GM21360 (cell line): ENCODE results near the gene ABLIM3.

Experiments used
- ATAC-seq: cut with Tn5 transposase; IDR thresholded peaks from one replicate; pipeline ENCODE4 v1.9.1; 2021; ENCODE audit warnings: mild to moderate bottlenecking, moderate library complexity; ENCODE audit not compliant: unreplicated experiment

The ABLIM3 gene

DNA sequence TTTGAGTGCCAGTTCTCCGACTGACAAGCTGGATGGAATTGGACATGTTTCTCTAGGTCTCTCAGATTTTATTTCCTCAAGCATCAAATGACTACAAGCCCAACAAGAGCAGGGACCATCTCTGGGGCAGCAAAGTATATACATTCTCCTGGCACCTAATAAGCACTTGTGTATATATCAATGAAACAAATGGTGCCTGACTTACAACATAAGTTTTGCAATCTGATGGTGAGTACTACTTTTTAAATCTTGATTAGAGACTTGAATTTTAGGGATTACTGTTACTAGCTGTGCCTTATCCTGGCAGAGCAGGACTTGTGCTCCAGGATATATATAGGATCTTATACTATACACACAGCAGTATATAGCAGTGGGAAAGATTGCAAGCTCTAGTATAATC is 8.8 kb upstream of the ABLIM3 start:
- no peak for ATAC-seq

DNA sequence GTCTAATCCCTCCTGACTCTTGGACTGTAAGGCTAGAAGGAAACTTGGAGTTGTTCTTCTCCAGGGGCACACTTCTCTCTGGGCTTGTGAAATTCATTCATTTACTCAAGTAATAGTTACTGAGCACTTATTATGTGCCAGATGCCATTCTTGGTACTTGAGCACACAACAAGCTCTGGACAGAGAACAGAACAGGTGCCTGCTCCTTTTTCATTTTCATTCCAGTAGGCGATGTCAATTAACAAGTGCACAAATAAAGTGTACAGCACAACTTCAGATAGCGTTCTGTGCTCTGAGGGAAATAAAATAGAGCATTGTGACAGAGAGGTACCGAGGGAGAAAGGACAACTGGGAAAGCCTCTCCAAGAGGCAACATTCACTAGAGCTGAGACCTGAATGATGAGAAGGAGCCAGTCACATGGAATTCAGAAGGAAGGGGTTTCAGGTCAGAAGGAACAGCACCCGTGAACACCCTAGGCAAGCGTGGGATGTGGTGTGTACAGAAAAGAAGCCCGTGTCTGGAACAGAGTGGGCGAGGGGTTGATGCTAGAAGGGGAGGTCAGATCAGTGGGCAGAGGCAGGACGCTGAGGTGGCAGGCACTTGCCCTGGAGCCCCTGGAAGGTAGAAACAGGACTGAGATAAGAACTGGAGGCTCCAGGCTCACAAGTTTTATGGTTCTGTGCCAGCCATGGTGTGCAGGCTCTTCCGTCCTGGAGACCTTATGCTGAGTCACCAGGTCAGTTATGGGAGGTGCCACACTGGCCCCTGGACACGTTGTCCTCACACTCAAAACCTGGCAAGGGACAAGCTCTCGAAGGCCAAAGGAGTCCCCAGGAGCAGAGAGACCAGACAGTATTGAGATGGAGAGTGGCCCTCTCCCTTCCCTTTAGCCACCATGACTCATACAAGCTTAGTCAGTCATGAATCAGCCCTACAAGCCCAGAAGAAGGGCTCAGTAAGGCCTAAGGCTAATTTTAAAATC is 7.2 kb upstream of the ABLIM3 start:
- ATAC-seq: no peak

DNA sequence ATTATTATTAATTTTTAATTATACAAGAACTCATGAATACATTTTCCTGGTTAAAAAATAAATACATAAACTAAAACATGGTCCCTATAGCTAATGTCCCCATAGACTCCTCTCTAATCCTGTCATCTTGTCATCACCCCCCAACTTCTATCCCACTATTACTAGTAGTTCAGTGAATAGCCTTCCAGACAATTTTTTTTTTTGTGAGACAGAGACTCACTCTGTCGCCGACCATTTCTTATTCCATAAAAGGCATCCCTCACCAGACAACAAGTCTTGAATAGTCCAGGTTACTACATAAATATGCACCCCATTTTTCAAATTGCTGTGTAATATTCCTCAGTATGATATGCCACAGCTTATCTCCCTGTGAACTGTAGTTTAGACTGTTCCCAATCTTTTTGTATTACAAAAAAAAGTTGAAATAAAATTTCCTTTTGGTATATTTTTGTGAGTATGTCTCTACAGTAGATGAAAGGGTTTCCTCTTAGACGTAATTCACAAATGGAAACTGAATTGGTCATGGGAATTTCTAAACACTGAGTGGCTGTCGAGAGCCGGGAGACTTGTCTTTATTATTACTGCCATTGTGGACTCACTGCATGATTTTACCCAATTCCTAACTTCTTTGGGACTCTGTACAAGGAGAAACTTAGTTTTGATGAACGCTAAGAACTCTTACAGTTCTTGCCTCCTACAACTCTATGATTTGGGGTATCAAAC is 6.4 kb upstream of the ABLIM3 start:
- ATAC-seq: no peak

DNA sequence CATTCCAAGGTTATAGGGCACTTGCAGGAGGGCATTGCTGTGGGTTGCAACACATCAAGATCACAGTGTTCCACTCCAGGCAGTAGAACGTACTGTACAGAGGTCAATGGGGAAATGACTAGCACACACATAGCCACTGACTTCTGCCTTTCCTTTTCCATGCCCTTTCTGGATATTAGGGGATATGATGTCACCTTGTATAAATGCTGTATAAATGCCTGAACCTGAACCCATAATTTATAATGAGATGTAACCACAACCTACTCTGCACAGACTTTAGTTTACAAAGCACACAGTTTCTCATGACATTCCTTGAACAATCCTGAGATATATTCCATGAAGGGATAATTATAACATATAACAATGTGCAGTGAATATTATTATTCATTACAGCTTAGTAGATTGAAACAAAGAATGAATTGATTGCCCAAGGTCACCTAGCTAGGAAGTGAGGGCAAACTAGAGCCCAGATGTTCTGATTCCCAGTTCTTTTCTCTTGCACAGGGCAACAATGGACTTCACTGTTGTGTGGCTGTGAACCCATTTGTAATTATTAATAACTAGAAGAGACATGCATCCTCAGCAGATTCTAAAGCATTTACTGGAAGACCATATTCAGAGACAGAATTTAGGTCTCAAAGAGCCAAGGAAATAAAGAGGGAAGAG is 5.6 kb upstream of the ABLIM3 start:
- ATAC-seq: no peak

DNA sequence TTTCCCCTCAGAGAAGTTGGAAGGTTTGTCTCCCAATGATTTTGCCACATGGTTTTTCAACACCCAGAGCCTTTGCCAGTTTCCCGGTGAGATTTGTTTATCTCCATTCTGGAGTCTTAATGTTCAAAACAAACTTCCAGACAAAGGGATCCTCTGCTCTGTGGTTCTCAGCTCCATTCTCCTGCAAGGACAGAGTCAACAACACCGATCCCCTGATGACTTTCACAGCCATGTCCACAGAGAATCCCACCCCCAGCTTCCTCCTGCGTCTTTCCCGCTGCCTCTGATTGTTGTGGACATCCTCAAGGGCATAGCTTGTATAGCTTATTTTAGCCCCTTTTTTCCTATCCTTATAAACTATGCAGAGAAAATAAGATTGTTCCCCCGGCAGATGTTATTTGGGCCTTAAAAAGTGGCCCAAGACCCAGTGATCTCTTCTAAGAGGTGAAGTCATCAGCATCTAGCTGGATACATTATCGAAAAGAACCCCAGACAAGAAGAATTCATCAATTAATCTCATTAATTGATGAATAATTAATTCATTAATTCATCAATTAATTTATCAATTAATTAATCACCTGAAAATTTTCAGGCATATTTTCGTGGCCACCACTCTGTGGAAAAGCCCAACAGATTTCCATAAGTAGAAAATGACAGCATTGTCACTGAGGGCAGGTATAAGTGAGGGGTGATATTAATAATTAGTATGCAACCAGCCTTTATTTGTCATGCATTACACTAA is 2.9 kb upstream of the ABLIM3 start:
- no peak for ATAC-seq

DNA sequence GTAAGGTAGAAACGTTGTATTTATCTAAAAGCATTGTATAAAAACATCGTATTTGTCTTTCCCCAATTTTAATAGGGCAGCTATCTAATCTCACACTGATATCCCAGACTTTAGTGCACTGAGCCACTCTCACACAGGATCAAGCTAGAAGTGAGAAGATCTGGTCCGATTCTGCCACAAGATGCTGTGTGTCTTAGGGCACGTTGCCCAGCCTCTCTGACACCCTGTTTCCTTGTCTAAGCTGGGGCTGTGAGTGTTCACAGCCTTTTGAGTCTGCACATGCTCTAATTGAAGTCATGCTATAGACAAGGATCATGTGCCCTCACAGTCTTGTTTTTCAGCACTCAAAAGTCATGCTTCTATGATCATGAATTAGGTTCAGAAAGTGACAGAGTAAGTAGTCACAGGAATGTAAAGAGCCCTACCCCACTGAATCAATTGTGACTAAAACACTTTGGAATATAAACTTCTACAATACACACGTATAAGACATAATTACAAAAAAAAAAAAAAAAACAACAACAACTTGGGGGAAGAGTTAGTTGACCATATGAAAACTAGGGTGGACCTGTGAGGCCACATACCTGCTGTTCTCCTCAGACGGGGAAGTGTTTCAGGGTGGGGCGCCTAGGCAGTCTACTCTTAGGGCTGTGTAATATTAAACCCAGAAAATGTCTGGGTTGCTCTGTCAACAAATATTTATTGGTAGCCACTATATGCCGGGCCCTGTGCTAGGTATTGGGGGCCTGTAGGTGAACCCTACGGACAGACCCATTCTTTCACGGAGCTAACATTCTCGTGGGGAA is 893 bp upstream of the ABLIM3 start:
- no peak for ATAC-seq

DNA sequence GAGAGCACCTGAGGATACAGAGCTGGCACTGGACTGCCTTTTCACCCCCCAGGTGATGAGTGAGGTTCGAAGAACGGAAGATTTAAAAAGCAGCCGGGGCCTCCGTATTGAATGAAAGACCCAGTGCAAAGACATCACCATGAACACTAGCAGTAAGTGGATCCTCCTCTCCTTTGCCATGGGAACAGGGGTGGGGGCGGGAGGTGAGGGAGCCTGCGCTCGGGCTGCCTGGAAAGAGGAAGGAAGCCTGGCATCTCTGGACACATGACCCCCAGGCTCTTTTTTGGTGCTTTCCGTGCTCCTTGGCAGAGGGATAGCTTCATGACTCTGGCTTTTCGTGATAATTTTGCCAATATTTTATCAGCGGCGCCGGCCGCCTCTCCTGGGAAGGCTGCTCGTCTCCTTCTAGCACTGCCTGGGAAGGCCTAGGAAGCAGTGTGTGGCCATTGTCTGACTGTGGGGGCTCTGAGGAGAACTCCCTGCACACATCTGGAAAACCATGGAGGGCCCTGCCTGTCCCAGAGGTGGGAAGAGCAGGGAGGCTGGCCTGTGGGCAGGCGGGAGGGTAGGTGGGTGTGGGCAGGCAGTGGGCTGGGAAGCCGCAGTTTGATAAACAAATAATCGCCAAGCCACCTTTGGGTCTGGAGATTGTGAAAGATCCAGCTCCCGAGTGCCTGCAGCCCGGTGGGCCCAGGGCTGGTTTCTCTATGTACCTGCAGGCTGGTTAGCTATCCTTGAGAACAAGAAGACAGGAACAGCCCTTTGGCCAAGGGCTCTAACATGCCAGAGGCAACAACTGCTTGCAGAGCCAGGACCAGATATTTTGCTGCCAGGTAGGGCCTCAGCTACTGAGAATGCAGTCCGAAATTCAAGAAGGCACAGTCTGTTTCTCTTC is 911 bp downstream of the ABLIM3 start:
- no peak for ATAC-seq

DNA sequence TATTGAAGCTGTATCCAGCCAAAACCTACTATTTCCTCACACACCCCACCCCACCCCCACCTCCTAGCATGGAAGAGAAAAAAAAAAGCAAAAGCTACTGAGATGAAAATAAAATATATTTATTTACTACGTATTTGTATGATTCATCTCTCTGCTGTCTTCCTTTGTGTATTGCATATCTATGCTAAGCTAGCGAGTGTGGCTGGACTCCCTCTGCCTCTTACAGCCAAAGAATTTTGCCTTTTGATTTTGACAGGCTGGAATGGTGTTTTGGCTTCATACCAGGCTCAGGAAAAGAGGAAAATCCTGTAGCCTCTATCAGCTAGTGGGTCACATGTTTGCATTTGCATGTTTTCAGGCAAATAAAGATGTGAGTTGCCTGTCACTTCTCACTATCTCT is 2.2 kb downstream of the ABLIM3 start:
- ATAC-seq: no peak

DNA sequence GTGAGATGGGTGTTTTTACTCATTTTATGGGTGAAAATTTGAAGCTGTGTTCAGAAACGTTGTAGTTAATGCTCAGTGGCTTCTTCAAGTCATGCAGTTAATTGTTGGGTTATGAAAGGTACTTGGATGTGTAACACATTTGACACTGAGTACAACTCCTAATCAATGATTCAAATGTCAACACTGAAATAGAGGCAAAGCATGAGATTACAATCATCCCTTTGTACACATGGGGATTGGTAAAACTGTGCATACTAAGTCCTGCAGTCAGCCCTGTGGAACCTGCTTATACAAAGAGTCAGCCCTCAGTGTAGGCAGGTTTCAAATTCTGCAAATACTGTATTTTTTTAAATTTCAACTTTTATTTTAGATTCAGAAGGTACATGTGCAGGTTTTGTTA is 3.3 kb downstream of the ABLIM3 start:
- ATAC-seq: no peak

DNA sequence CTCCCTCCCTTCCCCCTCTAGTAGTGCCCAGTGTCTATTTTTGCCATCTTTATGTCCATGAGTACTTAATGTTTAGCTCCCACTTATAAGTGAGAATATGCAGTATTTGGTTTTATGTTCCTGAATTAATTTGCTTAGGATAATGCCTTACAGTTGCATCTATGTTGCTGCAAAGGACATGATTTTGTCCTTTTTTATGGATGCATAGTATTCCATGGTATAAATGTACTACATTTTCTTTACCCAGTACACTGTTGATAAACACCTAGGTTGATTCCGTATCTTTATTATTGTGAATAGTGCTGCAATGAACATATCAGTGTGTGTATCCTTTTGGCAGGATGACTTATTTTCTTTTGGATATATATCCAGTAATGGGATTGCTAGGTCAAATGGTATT is 3.8 kb downstream of the ABLIM3 start:
- ATAC-seq: no peak

DNA sequence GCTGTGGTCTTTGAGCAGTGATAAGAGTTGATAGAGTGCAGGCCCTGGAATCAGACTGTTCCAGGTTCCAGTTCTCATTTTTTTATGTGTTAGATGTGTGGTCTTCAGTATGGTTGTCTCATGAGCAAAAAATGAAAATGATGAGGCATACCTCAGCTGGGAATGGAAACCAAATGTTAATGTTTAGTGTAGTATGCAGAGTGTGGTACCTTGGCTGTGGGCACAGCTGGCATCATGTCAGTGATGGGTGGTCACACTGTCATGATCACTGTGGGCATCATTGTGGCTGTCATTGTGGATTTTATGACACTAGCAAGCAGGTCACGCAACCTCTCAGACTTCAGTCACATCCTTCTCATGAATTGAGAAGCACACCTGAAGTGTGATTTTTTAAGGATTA is 6.4 kb downstream of the ABLIM3 start:
- no peak for ATAC-seq

DNA sequence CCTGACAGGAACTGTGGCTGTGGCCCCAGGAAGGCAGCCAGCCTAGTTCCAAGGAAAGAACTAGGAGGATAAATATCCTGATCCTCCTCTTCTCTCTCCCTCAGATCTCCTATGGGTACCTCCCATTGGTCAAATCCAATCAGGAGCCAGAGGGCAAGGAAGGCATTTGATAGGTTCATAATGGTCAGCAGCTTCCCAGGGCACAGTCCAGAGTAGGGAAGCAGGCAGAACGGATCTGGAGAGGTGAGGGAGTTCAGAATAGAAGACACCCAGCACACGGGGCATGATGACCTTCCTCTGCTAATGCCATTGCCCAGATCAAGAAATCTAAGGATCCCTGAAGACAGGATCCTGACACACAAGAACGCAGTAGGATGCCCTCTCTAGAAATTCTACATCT is 8.6 kb downstream of the ABLIM3 start:
- ATAC-seq: no peak

DNA sequence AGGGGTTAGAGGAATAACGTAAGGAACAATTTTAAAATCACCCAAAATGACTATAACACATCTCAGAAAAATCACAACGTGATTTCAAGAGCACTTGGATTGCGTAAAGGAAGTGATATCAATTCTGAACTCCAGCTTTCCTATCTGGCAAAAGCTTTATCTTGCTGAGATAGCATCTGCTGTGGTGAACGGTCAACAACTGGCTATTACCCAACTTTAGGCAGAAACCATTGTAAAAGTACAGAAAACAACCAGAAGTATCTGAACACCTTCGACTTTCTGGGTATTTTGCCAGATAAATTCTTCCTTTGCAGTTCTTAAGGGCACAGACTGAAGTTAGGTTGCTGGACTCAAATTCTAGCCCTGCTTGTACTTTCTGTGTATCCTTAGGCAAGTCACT is 9.2 kb downstream of the ABLIM3 start:
- ATAC-seq: no peak

DNA sequence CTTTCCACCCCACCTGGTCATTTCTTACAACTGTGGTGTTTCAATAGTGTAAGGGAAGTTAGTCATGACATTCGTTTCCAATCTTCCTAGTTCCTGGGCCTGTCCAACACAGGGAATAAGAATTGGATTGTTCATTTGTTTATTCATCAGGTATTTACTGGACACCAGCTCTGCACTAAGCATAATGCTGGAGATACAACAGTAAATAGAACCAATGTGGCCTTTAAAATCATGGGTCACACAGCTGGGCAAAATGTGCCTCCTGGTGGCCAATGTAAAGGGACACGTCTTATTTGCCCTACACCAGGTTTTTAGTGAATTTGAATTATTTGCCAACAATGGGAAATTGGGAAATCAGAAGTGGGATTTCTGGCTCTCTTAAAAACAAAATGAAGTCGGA is 10.4 kb downstream of the ABLIM3 start:
- ATAC-seq: no peak

DNA sequence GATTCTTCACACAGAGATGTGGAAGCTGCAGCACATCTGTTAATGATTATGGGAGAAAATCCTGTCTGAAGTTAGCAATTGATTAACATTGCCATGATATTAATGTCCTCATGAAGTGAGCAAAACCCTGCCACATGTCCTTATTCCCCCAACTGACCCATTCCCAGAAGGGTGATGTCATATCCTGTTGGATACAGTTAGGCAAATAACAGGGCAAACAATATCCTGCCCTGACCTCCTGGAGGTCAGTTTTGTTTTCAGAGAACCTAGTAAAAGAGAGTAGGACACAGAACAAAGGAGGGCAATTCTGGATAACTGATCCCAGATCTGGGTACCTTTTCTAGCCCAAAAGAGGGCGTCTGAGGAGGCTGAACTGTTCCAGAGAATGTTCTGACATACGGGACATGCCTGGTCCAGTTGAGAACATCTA is 11.0 kb downstream of the ABLIM3 start:
- no peak for ATAC-seq

DNA sequence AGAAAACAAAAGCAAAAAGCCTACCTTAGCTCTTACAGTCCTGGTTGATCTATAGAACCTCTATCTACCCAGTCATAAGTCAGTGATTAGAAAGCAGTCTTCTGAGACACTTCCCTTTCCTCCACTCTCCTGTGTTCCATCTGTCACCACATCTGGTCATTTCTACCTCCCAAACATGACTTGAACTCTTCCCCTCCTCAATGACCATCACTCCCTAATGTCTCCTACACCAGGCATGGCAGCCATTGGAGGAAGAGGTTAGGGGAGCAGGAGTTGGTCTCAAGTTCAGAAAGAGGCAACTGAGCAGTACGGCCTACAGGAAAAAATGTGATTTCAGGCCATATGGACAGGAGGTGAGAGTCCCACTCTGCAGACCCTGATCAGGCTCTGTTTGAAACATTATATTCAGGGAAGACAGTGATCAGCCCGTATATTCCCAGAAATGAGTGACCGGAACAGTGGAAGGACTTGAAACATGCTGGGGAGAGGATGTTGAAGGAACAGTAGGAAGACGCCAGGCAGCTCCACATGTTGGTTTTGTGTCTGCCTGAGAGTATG is 12.0 kb downstream of the ABLIM3 start:
- ATAC-seq: no peak

DNA sequence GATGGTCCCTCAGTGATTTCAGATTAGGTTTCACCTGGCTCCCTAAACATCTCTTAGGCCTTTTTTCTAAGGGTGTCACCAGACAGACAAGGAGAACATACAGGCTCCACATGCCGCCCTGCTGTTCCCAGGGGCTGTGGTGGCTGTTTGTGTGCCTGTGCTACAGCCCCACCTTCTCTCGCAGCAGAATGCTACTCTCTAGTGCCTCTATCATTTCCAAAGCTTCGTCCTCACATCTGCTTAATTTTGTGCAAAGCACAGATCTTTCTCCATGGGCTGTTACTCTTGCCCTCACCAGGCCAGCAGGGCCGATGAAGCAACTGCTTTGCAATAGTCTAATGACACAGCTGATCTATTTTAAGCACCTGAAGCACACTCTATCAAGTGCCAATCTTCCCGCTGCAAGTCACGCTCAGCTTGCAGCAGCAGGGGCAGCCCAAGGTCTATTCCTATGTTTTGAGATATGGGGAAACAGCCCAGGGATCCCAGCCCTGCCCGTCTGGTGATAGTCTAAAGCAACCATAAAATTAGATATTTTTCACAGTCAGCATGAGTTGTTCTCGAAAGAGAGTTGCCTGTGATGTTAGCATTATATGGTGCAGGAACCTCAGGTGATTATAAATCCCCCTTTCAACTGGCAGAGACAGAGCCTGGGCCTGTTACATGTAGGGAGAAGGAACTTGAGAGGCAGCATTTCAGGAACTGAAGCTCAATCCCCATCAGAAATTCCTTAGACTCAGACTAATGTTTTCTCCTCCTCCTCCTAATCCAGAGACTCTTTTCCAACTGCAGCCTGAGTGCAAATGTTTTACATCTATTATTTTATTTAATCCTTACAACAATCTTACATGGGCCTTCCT is 12.7 kb downstream of the ABLIM3 start:
- no peak for ATAC-seq

DNA sequence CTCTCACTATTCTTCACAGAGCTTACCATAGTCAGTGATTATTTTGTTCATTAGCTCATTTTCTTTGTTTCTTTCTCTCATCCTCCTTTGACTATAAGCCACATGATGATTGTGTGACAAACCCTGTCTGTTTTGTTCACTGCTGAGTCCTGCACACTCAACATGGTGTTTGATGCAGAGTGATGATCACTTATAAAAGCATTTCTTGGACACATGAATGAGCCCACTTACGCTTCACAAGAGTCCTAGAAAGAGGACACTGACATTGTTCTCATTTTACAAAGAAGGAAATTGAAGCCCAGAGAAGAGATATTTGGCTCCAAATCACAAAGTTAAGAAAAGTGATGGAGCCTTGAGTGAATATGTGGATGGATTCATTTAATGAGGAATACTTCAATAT is 13.4 kb downstream of the ABLIM3 start:
- ATAC-seq: no peak
